Stimulated activated CD4-positive, alpha-beta T cell treated with anti-CD3 and anti-CD28 coated beads, TNF-alpha, amount 100 ng/mL, for 4 hours (primary cell): ENCODE data around the gene LRIF1.
"Not testable (repeated sequence)": the region's sequence is repeated elsewhere in the genome, so short reads cannot be mapped to it uniquely, and the experiment has no call there.

Source experiments
- DNase-seq, 3 experiments: peaks; one replicate each; pipeline ENCODE4 v3.0.0-alpha.2; 2020; ENCODE audit warnings: low read depth in 3 of 3

Gene LRIF1

GRCh38 chr1:110963691-110964454 is at the start of gene LRIF1:
Gene LRIF1 (minus strand): TSS chr1:110963922. CDS start chr1:110963688, 234 bp downstream.
- peak; percentile 99 to 100 (median 100) for DNase-seq

GRCh38 chr1:111008031-111008430 is 44.3 kb upstream of the LRIF1 start:
- no peak for DNase-seq

GRCh38 chr1:111006556-111006955 is 42.8 kb upstream of the LRIF1 start:
- DNase-seq, result no peak

DNA sequence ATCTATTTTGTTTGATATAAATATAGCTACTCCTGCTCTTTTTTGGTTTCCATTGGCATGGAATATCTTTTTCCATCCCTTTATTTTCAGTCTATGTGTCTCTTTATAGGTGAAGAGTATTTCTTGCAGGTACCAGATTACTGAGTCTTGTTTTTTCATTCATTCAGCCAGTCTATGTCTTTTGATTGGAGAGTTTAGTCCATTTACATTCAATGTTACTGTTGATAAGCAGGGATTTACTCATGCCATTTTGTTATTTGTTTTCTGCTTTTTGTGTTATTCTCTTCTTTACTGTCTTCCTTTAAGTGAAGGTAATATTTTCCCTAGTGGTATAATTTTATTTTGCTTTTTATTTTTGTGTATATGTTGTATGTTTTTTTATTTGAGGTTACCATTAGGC is 35.9 kb upstream of the LRIF1 start:
- DNase-seq, result not testable (repeated sequence)

- DNase-seq, result not testable (repeated sequence)
Observed at GRCh38 chr1:110992329-110992728, 28.6 kb upstream of the LRIF1 start.

DNA sequence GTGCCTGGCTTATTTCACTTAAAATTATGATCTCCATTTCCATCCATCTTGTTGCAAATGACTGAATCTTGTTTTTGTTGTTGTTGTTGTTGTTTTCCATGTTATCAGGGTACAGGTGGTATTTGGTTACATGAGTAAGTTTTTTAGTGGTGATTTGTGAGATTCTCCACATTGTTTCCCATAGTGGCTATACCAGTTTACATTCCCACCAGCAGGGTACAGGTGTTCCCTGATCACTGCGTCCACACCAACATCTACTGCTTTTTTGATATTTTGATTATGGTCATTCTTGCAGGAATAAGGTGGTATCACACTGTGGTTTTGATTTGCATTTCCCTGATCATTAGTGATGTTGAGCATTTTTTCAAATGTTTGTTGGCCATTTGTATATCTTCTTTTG is 27.6 kb upstream of the LRIF1 start:
- not testable (repeated sequence) for DNase-seq

DNA sequence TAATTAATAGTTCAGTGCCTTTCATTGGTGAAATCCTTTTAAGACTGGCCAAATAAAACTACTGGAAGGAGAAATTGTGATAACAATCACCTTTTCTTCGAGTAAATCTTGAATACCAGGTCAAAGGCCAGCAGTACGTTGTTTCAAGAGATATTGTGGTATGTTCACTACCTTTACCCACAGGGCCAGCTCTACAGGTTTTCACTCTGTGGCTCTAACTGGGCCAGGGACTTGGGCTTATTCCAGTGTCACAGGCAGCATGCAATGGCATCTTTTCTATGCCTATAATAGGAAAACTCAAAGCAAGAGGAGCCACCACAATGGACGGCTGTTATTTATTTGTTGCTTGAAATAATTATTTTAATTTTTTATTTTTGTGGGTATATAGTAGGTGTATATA is 26.8 kb upstream of the LRIF1 start:
- DNase-seq, result no peak

DNA sequence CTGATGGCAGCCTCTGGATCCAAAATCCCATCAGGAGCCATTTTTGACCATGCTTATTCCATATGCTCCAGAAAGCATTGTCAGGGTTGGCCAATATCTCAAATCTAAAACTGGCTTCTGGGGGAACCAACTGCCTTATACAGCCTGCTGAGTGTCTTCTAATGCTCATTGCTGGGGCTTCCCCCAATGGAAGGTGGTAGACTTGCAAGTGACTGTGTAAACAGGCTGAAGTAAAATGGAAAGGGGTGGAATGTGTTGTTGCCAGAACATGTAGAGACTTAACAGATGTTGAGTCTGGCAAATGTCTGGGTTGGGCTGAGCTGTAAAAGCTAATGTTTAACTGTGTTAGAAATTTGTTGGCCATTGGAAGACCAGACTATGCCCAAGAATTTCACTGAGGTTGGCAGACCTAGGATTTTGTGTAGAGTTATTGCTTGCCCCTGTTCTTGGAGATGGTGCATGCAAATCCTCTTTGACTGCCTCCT is 22.7 kb upstream of the LRIF1 start:
- no peak for DNase-seq

- no peak for DNase-seq
Observed at GRCh38 chr1:110982320-110982719, 18.6 kb upstream of the LRIF1 start.

GRCh38 chr1:110979154-110979553 is 15.4 kb upstream of the LRIF1 start:
- no peak for DNase-seq

DNA sequence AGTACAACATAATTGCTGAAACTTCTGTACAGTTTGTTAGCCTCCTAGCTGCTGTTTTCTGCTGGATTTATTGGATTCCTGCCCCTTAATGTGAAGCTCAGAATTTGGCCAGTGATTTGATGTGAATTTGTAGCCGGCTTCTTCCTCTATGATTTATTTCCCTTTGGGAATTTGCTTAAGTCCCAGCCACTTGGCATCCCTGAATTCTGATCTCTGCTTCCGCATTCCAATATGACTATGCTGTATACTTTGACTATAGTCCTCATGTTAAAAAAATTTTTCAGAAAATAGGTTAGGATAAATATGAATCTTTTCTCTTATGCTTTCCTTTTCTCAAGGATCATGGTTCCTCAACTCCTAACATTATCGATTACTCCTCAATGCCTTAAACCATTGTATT is 12.4 kb upstream of the LRIF1 start:
- no peak for DNase-seq

DNA sequence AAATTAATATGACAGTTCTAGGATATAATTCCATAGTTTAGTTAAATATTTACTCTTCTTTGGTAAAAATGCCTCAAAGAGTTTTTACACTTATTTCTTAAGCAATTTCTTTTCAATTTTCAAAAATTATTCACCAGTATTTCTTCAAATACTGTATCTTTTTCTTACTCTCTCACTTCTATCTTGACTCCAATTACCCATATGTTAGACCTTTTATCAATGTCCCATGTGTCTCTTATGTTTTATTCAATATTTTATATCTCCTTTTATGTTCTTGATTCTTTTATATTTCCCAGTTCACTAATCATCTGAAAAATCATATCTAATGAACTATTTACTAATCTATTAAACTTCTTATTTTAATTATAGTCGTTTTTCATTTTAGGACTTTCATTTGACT is 11.5 kb upstream of the LRIF1 start:
- DNase-seq, result no peak

DNA sequence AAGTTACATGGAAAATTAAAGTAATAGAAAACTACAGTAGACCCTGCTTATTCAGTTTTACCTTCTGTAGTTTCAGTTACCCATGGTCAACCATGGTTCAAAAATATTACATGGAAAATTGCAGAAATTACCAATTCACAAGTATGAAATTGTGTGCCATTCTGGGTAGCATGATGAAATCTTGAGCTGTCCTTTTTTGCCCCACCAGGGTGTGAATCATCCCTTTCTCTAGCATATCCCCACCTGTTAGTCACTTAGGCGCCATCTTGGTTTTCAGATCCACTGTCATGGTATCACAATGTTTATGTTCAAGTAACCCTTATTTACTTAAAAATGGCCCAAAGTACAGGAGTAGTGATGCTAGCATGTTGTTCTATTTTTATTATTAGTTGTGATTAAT is 3.5 kb upstream of the LRIF1 start:
- no peak for DNase-seq

DNA sequence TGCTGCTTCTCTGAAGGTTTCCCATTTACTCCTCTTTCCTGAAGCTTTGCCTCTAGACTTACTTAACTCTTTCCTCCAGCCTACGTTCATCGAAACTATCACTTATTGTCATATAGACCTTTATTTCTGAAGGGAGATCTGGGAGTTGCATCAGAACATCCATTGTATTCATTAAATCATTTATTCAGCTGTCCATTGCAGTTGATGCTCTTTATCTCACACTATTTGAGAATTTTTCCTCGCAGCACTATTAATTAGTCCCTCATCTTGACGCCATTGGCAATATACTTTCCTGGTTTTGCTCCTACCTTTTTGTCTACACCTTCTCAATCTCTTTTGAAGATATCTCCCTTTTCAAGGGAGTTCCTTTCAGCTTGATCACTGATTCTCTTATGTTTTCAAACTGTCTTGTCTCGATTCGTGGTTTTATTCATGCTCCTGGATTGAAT is 757 bp upstream of the LRIF1 start:
- no peak for DNase-seq

- DNase-seq, result peak in 2 of 3 experiments; percentile 43 to 50
Observed at GRCh38 chr1:110962892-110963690, 631 bp downstream of the LRIF1 start.

- DNase-seq, result no peak
Observed at GRCh38 chr1:110961902-110962301, 1.8 kb downstream of the LRIF1 start.

- no peak for DNase-seq
Observed at GRCh38 chr1:110960777-110961420, 2.8 kb downstream of the LRIF1 start.

- DNase-seq, result no peak
Observed at GRCh38 chr1:110957798-110958197, 5.9 kb downstream of the LRIF1 start.

DNA sequence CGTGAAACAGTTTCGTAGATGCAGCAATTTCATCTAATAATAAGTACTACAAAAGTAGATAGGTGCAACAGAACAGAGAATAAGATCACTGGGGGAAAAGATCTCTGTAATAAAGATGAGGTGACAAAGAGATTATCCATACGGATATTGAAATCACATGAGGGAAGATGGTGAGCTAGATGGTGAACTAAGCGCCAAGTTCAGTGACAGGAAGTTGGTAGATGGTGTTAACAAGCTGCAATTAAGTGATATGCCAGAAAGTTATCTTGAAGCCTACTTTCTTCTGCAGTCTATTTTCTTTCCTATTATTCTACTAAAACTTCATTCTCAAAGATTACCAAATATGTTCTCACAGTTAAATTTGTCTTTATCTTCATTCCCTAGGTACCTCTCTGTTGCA is 7.1 kb downstream of the LRIF1 start:
- DNase-seq, result no peak

DNA sequence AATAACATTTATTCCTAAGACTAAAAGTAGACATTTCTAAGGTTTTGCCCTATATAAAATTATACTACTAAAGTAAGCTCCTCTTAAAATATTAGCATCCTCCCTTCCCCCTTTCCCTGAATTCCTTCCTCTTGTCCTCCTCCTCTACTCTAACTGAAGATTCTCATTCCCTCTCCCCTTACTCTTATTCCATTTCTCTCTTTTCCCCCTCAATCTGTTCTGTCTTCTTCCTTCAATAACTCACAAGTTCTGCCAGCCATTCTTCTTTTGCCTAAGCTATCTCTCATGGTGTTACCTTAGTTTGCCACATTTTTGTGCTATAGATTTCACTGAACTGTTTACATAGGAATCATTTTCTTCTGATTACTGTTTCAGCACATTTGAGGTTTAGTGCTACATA is 10.7 kb downstream of the LRIF1 start:
- DNase-seq, result no peak

- no peak for DNase-seq
Observed at GRCh38 chr1:110952031-110952430, 11.7 kb downstream of the LRIF1 start.

DNA sequence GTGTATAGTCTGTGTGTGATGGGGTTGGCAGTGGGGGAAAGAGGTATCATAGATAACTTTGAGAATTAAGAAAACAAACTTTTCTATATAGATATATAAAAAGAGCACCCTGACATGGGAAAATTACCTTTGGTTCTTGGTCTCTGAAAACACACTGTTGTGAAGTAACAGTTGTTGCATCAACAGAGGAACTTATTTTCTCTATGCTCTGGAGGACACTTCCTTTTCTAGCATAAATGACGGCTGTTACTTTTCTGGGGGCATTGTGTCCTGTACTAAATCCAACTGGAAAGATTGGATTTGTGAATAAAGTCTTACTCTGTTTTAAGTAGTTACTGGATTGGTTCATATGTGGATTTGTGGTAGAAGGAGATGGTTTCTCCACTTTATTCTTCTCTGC is 12.6 kb downstream of the LRIF1 start:
- DNase-seq, result no peak
